ENCODE data around the gene CEP170B.
"Not testable (repeated sequence)": the region's sequence is repeated elsewhere in the genome, so short reads cannot be mapped to it uniquely, and the experiment has no call there.

GRCh38 chr14:104884381-104884780 lies 19.3 kb downstream of the CEP170B start:
- TF ChIP-seq YY1 (IDR thresholded peaks at IDR 0.05; ENCODE audit: insufficient read depth, insufficient read length); SUZ12 (IDR thresholded peaks at IDR 0.05; ENCODE audit: extremely low read depth, insufficient read depth, insufficient read length); ZNF274 (IDR thresholded peaks at IDR 0.05; ENCODE audit: low read depth, low read length): not testable (repeated sequence)
